Type B pancreatic cell (in vitro differentiated cells): Measurements from ENCODE around the gene ZNF423. TPM values are rescaled to one million over a fixed set of nuclear protein-coding genes. Genes with fewer than 3 reads are reported as not detected.

Experiments
- DNase-seq: peaks from one replicate; pipeline ENCODE4 v3.0.0; 2021; ENCODE audit warnings: mixed read lengths; ENCODE audit not compliant: unreplicated experiment; ENCODE audit errors: extremely low spot score
- H3K27ac Mint-ChIP-seq: 2 replicates; pipeline ENCODE4 v1.8.0; 2021; ENCODE audit warnings: mild to moderate bottlenecking, mixed read lengths
- H3K27me3 Mint-ChIP-seq: 2 replicates; pipeline ENCODE4 v1.8.0; 2021; ENCODE audit warnings: mixed read lengths
- H3K36me3 Mint-ChIP-seq: 2 replicates; pipeline ENCODE4 v1.8.0; 2021; ENCODE audit warnings: mixed read lengths
- H3K4me1 Mint-ChIP-seq: one replicate; pipeline ENCODE4 v1.8.0; 2021; ENCODE audit warnings: mixed read lengths; ENCODE audit not compliant: unreplicated experiment
- H3K4me3 Mint-ChIP-seq: 2 replicates; pipeline ENCODE4 v1.8.0; 2021; ENCODE audit warnings: mild to moderate bottlenecking, mixed read lengths
- H3K9me3 Mint-ChIP-seq: 2 replicates; pipeline ENCODE4 v1.8.0; 2021; ENCODE audit warnings: mixed read lengths
- total RNA-seq: library from RNA; stranded (reverse); gene quantifications from 2 replicates; pipeline ENCODE4 v1.2.1, GENCODE V29; 2021; ENCODE audit warnings: low replicate concordance
- TF ChIP-seq, protein P1 (sequence below): fragments of 200-600 bp; sonication (generic); conservative IDR thresholded peaks from 2 replicates; pipeline ENCODE4 v1.5.0; 2021; ENCODE audit warnings: antibody characterized with exemption, mild to moderate bottlenecking

Gene ZNF423
- total RNA-seq, 1 donor from 2014 or later, result 72.6 TPM

DNA sequence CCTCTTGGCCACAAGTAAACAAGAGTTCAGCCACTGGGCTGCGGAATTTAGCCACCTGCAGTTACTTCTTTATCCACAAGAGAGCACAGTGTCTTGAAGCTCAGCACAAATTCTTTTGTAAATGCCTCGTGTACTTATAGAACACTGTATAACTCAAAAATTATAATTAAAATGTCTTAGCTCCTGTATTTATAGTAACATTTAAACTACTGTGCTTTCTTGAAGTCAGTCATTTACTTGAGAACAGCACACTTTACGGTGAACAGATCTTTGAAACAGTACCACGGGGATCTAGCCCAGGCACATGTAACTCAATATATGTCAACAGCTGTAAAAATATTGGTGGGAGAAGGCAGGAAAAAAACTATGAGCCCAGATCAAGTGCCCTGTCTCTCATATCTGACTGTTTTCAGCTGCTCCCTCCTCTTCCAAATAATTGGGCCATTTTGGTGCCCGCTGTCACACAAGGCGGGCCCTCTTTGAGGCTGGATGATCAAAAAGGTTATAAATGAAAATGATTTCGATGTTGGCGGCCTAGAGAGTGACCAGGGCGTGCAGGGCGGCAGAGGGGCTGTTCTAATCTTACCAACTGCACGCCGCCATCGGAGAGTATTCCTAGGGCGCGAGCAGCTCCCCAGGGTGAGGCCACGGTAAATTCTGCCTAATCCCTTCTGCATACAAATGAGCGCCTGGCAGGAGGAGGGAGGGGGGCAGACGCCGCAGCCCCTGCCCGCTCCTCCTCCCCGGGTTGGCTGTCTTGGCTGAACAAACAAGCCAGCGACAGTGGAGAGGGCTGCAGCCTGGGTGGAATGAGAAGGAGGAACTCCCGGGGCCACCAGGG is 299.1 kb downstream of the ZNF423 start:
- TF ChIP-seq, protein P1, sequence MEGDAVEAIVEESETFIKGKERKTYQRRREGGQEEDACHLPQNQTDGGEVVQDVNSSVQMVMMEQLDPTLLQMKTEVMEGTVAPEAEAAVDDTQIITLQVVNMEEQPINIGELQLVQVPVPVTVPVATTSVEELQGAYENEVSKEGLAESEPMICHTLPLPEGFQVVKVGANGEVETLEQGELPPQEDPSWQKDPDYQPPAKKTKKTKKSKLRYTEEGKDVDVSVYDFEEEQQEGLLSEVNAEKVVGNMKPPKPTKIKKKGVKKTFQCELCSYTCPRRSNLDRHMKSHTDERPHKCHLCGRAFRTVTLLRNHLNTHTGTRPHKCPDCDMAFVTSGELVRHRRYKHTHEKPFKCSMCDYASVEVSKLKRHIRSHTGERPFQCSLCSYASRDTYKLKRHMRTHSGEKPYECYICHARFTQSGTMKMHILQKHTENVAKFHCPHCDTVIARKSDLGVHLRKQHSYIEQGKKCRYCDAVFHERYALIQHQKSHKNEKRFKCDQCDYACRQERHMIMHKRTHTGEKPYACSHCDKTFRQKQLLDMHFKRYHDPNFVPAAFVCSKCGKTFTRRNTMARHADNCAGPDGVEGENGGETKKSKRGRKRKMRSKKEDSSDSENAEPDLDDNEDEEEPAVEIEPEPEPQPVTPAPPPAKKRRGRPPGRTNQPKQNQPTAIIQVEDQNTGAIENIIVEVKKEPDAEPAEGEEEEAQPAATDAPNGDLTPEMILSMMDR, result peak; percentile 83
- no peak for DNase-seq
- Mint-ChIP-seq H3K4me1 (peaks cover 6% of the 10 kb centered on the region), H3K27ac (no peak overlapping the region), H3K36me3 (no peaks in the 10 kb centered on the region), H3K4me3 (peak overlapping the region; percentile 61), H3K9me3 (no peaks in the 10 kb centered on the region), H3K27me3 (no peaks in the 10 kb centered on the region)

DNA sequence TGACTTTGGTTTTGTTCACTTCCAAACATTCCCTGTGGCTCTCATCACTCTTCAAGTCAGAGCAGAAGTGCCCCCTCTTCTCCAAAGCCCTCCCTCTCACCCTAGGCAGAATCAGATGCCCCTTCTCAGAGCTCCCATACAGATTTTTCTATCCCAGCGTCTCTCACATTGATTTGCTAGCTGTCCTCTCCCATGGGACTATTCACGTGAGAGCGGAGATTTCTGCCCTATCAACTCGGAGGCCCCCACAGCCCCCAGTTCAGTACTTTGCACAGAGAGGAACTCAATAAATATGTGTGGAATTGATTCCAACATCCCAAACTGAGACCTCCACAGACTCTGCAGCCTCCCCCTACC is 299.7 kb downstream of the ZNF423 start:
- Mint-ChIP-seq H3K36me3 (no peaks in the 10 kb centered on the region), H3K4me3 (no peak overlapping the region)

DNA sequence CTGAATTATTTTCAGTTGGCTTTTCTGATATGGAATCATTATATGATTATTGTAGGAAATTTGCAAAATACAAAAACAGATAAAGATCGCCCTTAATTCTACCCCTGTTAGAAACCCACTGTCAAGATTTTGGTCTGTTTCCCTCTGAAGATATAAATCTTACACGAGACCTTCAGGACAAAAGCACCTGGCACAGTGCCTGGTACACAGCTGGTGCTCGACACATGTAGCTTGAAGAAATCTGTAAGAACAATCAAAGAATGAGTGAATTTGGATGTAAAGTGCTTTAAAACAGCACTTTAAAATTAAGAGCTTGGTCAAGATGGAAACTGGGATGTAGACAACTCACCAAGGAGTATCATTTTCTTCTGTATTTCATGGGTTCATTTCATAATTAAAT is 301.2 kb downstream of the ZNF423 start:
- Mint-ChIP-seq H3K36me3 (no peaks in the 10 kb centered on the region), H3K4me3 (no peak overlapping the region), H3K9me3 (no peaks in the 10 kb centered on the region), H3K27ac (no peak overlapping the region), H3K27me3 (no peaks in the 10 kb centered on the region), H3K4me1 (peaks cover 13% of the 10 kb centered on the region)
- no peak for DNase-seq
- TF ChIP-seq, protein P1, result no peak

More for the DNA sequence above, 299.7 kb downstream of the ZNF423 start:
- Mint-ChIP-seq H3K27me3 (no peaks in the 10 kb centered on the region), H3K27ac (no peak overlapping the region), H3K9me3 (no peaks in the 10 kb centered on the region), H3K4me1 (peaks cover 10% of the 10 kb centered on the region)
- DNase-seq, result no peak
- TF ChIP-seq, protein P1, result no peak

DNA sequence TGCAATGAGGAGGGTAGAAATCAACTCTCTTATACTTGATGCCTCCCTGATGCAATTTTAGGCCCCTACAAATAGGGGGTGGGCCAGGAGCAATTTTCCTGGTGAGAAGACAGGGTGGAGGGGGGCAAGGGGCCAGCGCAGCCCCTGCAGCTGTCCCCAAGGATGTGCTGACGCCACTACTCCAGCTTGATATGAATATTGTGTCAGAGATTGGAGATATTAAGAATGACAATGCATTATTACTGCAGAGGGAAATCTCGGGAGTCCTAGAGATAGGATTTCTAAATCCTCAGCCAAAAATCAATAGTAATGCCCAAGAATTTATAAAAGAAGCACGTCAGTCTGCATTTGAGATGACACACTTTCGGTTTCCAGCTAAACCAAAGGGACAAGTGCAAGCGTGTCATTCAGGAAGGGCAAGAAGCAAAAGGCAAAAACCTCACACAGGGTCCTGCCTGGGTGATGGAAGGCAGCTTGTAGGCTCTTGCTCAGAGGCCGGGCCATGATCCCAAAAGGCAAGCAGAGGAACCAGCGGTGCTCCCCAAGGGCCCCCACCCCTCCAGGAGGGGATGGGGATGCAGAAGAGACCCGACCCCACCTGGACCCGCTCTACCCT is 303.5 kb downstream of the ZNF423 start:
- Mint-ChIP-seq H3K27ac (no peak overlapping the region), H3K4me1 (peaks cover 24% of the 10 kb centered on the region), H3K9me3 (no peaks in the 10 kb centered on the region), H3K27me3 (no peaks in the 10 kb centered on the region), H3K36me3 (no peaks in the 10 kb centered on the region), H3K4me3 (no peak overlapping the region)
- TF ChIP-seq, protein P1, result no peak
- DNase-seq, result no peak

DNA sequence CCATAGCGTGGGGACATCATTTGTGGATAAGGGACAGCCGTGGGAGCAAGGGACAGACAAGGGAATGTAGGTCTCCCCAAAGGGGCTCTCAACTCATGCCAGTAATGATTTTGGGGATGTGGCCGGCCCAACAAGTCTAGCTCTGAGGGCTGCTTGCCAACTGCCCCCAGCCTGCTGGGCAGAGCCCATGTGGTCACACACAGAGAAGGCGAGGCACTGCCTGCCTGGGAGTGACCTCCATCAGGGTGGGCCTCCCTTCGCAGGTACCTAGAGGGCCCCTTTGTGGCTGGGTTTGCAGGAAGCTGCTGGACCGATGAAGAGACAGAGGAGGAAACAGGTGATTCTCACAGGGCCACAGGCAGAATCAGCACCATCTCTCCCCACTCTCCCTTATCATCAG is 305.2 kb downstream of the ZNF423 start:
- TF ChIP-seq, protein P1, result no peak
- H3K4me3 Mint-ChIP-seq, result no peak overlapping the region
- H3K27ac Mint-ChIP-seq, result no peak overlapping the region
- DNase-seq, result no peak
- no peaks in the 10 kb centered on the region for H3K9me3 Mint-ChIP-seq
- H3K27me3 Mint-ChIP-seq, result no peaks in the 10 kb centered on the region
- H3K36me3 Mint-ChIP-seq, result no peaks in the 10 kb centered on the region
- H3K4me1 Mint-ChIP-seq, result peaks cover 39% of the 10 kb centered on the region
